NCI-H146 treated with DMSO at 0.1 percent for 48 hours (cell line): ENCODE measurements around the gene OR2M4.
"Not testable (repeated sequence)": the region's sequence is repeated elsewhere in the genome, so short reads cannot be mapped to it uniquely, and the experiment has no call there.

Experiments
- DNase-seq: peaks from one replicate; lab custom pipeline; 2025; ENCODE audit not compliant: unreplicated experiment; lab: John Stamatoyannopoulos, UW

Gene OR2M4, protein sequence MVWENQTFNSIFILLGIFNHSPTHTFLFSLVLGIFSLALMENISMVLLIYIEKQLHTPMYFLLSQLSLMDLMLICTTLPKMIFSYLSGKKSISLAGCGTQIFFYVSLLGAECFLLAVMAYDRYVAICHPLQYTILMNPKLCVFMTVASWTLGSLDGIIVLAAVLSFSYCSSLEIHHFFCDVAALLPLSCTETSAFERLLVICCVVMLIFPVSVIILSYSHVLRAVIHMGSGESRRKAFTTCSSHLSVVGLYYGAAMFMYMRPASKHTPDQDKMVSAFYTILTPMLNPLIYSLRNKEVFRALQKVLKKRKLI

DNA sequence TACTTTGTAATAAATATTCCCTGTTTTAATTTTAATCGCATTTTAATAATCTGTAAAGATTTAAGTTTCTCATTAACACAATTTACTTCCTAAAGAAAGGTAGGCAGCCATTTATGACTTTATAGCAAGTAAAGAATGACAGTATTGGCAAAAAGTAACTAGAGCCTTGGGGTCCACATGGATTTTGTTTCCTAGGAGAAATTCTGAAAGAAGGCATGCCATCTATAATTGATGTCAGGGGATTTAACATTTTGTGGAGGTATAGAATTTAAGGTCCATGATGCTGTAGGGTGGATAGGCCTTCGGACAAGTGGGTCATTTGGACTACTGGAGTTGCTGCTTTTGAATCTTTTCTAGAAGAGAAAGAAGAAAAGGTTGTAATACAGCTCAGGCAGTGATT lies at the start of gene OR2M4:
OR2M4 (plus strand) TSS at position 301 of the 400 bp plus-strand sequence. CDS start 7,512 bp downstream, outside the sequence.
- no peak for DNase-seq

GRCh38 chr1:248183996-248184395 lies 47.2 kb upstream of the OR2M4 start:
- no peak for DNase-seq

- DNase-seq: no peak
These were observed 43.9 kb upstream of the OR2M4 start for GRCh38 chr1:248187363-248187762.

DNA sequence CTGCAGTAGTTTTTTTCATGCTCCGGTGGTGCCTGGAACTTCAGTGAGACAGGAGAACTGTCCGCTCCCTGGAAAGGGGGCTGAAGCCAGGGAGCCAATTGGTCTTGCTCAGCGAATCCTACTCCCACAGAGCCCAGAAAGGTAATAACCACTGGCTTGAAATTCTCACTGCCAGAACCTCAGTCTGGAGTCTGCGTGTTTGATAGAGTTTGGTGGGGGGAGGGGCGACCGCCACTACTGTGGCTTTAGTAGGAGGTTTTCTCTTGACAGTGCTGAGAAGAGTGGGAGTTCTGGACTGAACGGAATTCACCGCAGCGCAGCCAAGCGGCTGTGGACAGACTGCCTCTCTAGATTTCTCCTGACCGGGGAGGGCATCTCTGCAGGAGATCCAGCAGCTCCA lies 42.2 kb upstream of the OR2M4 start:
- no peak for DNase-seq

- DNase-seq: no peak
These were observed 37.1 kb upstream of the OR2M4 start for GRCh38 chr1:248194117-248194516.

DNA sequence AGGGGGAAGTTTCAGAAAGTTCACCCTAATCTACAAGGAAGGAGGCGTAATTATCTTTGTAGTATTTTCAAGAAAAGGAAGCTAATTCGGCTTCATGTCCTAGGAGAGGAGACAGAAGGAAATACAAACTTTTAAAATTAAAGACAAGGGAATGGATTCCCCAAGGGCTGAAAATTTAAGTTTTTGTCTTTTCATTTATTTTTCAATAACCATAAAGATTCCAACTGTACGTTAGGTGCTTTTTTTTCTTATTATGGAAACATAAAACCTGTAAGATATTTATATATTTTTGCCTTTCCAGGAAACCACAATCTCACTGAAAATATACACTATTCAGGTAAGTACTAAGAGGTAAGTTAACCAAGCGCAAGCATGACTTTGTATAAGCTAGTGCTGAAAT lies 34.3 kb upstream of the OR2M4 start, which contains the start of gene OR2M3:
OR2M3 (plus strand) TSS at position 301 of the 400 bp plus-strand sequence. CDS start 5,803 bp downstream, outside the sequence.
- no peak for DNase-seq

DNA sequence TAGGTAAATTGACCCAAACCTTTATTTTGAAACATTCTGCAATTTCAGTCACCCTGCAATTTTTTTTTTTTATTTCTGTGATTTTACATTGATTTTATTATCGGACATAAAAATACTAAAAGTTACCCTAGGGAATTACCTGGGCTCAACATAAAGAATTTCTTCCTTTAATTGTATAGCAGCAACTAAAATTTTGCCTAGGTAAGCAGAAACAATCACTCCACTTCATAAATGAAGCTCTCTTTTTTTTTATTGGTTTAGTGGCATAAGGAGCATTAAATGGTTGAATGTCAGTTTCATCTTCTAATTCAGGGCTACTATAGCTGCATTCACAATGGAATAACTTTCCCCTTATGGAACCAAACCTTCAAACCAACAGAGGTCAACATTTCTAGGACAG lies 15.3 kb upstream of the OR2M4 start:
- DNase-seq: no peak

- DNase-seq: no peak
These were observed 5.7 kb upstream of the OR2M4 start for GRCh38 chr1:248225537-248225936.

GRCh38 chr1:248229360-248229908 lies 1.8 kb upstream of the OR2M4 start:
- no peak for DNase-seq

DNA sequence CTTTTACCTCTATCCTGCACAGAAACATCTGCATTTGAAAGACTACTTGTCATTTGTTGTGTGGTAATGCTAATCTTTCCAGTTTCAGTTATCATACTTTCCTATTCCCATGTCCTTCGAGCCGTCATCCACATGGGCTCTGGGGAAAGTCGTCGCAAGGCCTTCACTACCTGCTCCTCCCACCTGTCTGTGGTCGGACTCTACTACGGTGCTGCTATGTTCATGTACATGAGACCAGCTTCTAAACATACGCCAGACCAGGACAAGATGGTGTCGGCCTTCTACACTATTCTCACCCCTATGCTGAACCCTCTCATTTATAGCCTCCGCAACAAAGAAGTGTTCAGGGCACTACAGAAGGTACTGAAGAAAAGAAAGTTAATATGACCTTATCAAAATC lies 8.3 kb downstream of the OR2M4 start:
- no peak for DNase-seq

- DNase-seq: peak; percentile 3
These were observed 12.0 kb downstream of the OR2M4 start for GRCh38 chr1:248243204-248243603.

DNA sequence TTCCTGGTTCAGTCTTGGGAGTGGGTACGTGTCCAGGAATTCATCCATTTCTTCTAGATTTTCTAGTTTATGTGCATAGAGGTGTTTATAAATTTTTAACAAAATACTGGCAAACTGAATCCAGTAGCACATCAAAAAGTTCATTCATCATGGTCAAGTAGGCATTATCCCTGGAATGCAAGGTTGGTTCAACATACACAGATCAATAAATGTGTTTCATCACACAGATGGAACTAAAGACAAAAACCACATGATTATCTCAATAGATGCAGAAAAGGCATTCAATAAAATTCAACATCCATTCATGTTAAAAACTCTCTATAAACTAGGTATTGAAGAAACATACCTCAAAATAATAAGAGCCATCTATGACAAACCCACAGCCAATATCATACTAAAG lies 28.1 kb downstream of the OR2M4 start:
- not testable (repeated sequence) for DNase-seq

DNA sequence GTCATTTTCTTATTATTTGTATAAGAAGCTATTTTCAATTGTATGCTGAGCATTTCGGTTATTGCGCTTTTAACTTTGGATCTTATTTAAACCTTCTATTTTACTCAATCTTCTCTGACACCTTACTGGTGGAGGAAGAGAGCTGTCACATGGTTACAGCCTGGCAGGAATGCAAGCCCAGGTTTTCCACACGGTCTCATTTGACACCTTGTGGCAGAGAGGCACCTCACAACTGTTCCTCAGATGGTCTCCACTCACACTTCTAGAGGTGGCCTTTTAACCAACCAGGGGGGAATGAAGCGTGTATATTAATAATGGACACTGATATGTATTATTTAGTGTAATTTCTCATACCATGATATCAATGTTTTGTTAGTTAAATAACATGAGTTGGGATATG lies 37.0 kb downstream of the OR2M4 start:
- no peak for DNase-seq

GRCh38 chr1:248273225-248273624 lies 42.0 kb downstream of the OR2M4 start:
- not testable (repeated sequence) for DNase-seq

DNA sequence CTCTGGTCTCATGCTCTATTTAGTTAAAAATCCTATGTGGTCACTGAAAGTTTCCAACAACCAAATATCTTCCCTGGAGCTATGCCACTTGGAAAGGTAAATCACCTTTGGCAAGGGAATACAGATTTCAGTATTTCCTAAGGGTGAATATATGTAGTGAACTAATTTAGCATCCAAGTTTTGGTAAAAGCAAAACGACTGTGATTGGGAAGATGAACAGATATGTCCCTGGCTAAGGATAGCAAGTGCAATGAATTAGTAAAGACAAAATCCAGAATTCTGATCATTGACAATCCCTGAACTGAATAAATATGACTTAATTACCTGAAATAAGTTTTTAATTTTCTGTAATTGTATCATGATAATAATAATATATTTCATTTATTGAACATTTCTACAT lies 46.7 kb downstream of the OR2M4 start, which contains the start of gene OR2T33:
OR2T33 (minus strand) TSS at position 101 of the 400 bp plus-strand sequence. CDS start 4,162 bp downstream, outside the sequence.
- no peak for DNase-seq

DNA sequence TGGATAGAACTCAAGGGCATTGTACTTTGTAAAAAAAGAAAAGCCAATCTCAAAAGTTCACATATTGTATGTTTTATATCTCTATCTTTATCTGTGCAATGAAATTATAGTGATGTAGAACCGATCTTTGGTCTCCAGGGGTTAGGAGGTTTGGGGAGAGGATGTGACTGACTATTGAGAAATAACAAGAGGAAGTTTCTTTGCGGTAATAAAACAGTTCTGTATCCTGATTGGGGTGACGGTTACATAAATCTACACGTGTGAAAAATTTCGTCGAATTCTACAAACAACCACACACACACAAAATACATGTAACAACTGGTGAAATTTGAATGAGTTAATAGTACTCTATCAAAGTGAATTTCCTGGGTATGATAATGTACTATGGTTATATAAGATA lies 57.2 kb downstream of the OR2M4 start:
- DNase-seq: no peak
